PFSK-1 (cell line): ENCODE data around the gene DLX1.
A peak's percentile ranks its signal among the peaks of the same experiment; 100 is the strongest.

Experiments
- FOXP2 ChIP-seq: optimal IDR thresholded peaks from 2 replicates; pipeline ENCODE3; 2011; ENCODE audit warnings: borderline replicate concordance, control low read depth, inconsistent platforms; ENCODE audit not compliant: insufficient read depth; ENCODE audit errors: extremely low read length, extremely low read depth
- POLR2AphosphoS5 ChIP-seq: IDR thresholded peaks from 2 replicates; pipeline ENCODE4 v1.6.1; 2012; ENCODE audit warnings: low read depth, mild to moderate bottlenecking, control low read depth, low read length, moderate library complexity
- SIN3A ChIP-seq: IDR thresholded peaks from 2 replicates; pipeline ENCODE4 v1.6.1; 2012; ENCODE audit warnings: mild to moderate bottlenecking, low read length, moderate library complexity, borderline replicate concordance; ENCODE audit not compliant: insufficient read depth
- TAF1 ChIP-seq: IDR thresholded peaks from 2 replicates; pipeline ENCODE4 v1.6.1; 2012; ENCODE audit warnings: low read length, control low read depth, borderline replicate concordance; ENCODE audit not compliant: insufficient read depth
- TF ChIP-seq, protein P1 (sequence below), 2 experiments: IDR thresholded peaks; 2 replicates each; pipeline versions ENCODE4 v1.6.1 to v1.8.0; 2011 to 2012; ENCODE audit warnings: low read depth in 2 of 2, low read length in 2 of 2, control low read depth in 1 of 2, inconsistent platforms in 1 of 2, mild to moderate bottlenecking in 1 of 2, moderate library complexity in 1 of 2; ENCODE audit not compliant: insufficient read depth in 1 of 2

DNA sequence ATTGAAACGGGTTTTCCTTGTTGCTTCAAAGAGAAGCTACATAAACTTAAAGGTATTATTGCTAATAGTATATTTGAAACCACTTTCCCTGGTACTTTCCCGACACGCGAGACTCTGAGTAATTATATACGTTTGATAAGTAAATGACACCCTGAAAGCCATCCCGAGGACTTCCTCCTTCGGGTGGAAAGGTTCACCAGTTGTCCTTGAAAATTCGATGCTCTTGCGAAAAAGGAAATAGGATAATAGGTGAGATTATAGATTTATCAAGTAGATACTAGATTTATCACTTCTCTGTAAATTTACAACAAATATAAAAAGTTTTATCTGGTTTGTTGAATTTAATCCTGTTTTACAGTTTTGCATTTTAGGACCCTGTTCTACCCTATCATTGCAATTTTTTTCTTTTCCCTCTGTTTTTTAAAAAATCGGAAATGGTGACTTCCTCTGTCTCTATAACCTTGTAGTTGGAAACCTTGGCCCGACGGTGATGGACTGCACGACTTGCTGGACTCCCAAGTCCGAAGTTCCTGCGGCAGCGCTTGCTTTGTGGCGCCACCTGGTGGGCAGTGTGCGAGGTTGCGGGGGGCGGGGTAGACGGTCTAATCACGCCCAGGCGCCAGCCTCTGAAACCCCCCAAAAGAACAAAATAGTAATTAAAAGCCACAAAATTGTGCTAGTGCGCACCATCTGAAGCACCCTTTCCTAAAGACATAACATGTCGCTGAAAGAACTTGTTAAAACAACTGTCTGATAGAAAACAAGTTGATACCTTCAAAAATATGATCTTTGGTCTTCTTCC, 18.4 kb downstream of the DLX1 start:
- TF ChIP-seq FOXP2 (no peak), POLR2AphosphoS5 (no peak), TAF1 (no peak), SIN3A (no peak)
- TF ChIP-seq, protein P1, sequence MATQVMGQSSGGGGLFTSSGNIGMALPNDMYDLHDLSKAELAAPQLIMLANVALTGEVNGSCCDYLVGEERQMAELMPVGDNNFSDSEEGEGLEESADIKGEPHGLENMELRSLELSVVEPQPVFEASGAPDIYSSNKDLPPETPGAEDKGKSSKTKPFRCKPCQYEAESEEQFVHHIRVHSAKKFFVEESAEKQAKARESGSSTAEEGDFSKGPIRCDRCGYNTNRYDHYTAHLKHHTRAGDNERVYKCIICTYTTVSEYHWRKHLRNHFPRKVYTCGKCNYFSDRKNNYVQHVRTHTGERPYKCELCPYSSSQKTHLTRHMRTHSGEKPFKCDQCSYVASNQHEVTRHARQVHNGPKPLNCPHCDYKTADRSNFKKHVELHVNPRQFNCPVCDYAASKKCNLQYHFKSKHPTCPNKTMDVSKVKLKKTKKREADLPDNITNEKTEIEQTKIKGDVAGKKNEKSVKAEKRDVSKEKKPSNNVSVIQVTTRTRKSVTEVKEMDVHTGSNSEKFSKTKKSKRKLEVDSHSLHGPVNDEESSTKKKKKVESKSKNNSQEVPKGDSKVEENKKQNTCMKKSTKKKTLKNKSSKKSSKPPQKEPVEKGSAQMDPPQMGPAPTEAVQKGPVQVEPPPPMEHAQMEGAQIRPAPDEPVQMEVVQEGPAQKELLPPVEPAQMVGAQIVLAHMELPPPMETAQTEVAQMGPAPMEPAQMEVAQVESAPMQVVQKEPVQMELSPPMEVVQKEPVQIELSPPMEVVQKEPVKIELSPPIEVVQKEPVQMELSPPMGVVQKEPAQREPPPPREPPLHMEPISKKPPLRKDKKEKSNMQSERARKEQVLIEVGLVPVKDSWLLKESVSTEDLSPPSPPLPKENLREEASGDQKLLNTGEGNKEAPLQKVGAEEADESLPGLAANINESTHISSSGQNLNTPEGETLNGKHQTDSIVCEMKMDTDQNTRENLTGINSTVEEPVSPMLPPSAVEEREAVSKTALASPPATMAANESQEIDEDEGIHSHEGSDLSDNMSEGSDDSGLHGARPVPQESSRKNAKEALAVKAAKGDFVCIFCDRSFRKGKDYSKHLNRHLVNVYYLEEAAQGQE (IDR thresholded peaks at IDR 0.05; ENCODE audit: insufficient read depth in 1 of 2, low read depth in 2 of 2, low read length in 2 of 2): 0 out of 4 replicates have a peak, but pooled peaks of 1 of the 2 experiments have one; percentile 49
